ENCODE measurements around the gene TAF4B. TPM values are rescaled to one million over a fixed set of nuclear protein-coding genes. Genes with fewer than 3 reads are reported as not detected.

The TAF4B gene
- total RNA-seq, 1 donor from 2014 or later: 1.4 TPM

GRCh38 chr18:26207937-26208336, 18.3 kb upstream of the TAF4B start:
- no peak for DNase-seq
- H3K4me1 Mint-ChIP-seq (ENCODE audit: low read depth, unreplicated experiment): no peaks in the 10 kb centered on the region
- H3K36me3 Mint-ChIP-seq (ENCODE audit: unreplicated experiment): no peaks in the 10 kb centered on the region
- TF ChIP-seq CTCF (IDR thresholded peaks at IDR 0.05; ENCODE audit: partially characterized antibody, unreplicated experiment): no peak
- no peak overlapping the region for H3K27ac Mint-ChIP-seq (ENCODE audit: unreplicated experiment)
- H3K27me3 Mint-ChIP-seq (ENCODE audit: unreplicated experiment): peaks cover 2% of the 10 kb centered on the region
- no peak overlapping the region for H3K4me3 Mint-ChIP-seq (ENCODE audit: unreplicated experiment)
- no peaks in the 10 kb centered on the region for H3K9me3 Mint-ChIP-seq (ENCODE audit: unreplicated experiment)

- Mint-ChIP-seq H3K27me3 (ENCODE audit: unreplicated experiment) (peaks cover 2% of the 10 kb centered on the region), H3K4me3 (ENCODE audit: unreplicated experiment) (no peak overlapping the region), H3K36me3 (ENCODE audit: unreplicated experiment) (no peaks in the 10 kb centered on the region)
Observed at GRCh38 chr18:26208977-26209376, 17.3 kb upstream of the TAF4B start.

GRCh38 chr18:26210147-26210546, 16.1 kb upstream of the TAF4B start:
- H3K27ac Mint-ChIP-seq (ENCODE audit: unreplicated experiment): no peak overlapping the region
- TF ChIP-seq CTCF (IDR thresholded peaks at IDR 0.05; ENCODE audit: partially characterized antibody, unreplicated experiment): no peak
- H3K4me3 Mint-ChIP-seq (ENCODE audit: unreplicated experiment): no peak overlapping the region
- DNase-seq: no peak
- no peaks in the 10 kb centered on the region for H3K36me3 Mint-ChIP-seq (ENCODE audit: unreplicated experiment)
- peaks cover 2% of the 10 kb centered on the region for H3K27me3 Mint-ChIP-seq (ENCODE audit: unreplicated experiment)
- peaks cover 2% of the 10 kb centered on the region for H3K9me3 Mint-ChIP-seq (ENCODE audit: unreplicated experiment)
- H3K4me1 Mint-ChIP-seq (ENCODE audit: low read depth, unreplicated experiment): no peaks in the 10 kb centered on the region

More at GRCh38 chr18:26208977-26209376, 17.3 kb upstream of the TAF4B start:
- no peak for DNase-seq
- Mint-ChIP-seq H3K4me1 (ENCODE audit: low read depth, unreplicated experiment) (no peaks in the 10 kb centered on the region), H3K27ac (ENCODE audit: unreplicated experiment) (no peak overlapping the region), H3K9me3 (ENCODE audit: unreplicated experiment) (no peaks in the 10 kb centered on the region)
- TF ChIP-seq CTCF (IDR thresholded peaks at IDR 0.05; ENCODE audit: partially characterized antibody, unreplicated experiment): no peak

- H3K36me3 Mint-ChIP-seq (ENCODE audit: unreplicated experiment): no peaks in the 10 kb centered on the region
- no peak overlapping the region for H3K4me3 Mint-ChIP-seq (ENCODE audit: unreplicated experiment)
- H3K9me3 Mint-ChIP-seq (ENCODE audit: unreplicated experiment): peaks cover 2% of the 10 kb centered on the region
- H3K4me1 Mint-ChIP-seq (ENCODE audit: low read depth, unreplicated experiment): no peaks in the 10 kb centered on the region
- no peak overlapping the region for H3K27ac Mint-ChIP-seq (ENCODE audit: unreplicated experiment)
- no peak for TF ChIP-seq CTCF (IDR thresholded peaks at IDR 0.05; ENCODE audit: partially characterized antibody, unreplicated experiment)
- DNase-seq: no peak
- no peaks in the 10 kb centered on the region for H3K27me3 Mint-ChIP-seq (ENCODE audit: unreplicated experiment)
Observed at GRCh38 chr18:26215247-26215970, 10.8 kb upstream of the TAF4B start.

- peaks cover 5% of the 10 kb centered on the region for H3K4me1 Mint-ChIP-seq (ENCODE audit: low read depth, unreplicated experiment)
- no peak overlapping the region for H3K27ac Mint-ChIP-seq (ENCODE audit: unreplicated experiment)
- TF ChIP-seq CTCF (IDR thresholded peaks at IDR 0.05; ENCODE audit: partially characterized antibody, unreplicated experiment): no peak
- H3K4me3 Mint-ChIP-seq (ENCODE audit: unreplicated experiment): no peak overlapping the region
- peaks cover 5% of the 10 kb centered on the region for H3K27me3 Mint-ChIP-seq (ENCODE audit: unreplicated experiment)
- no peaks in the 10 kb centered on the region for H3K36me3 Mint-ChIP-seq (ENCODE audit: unreplicated experiment)
- H3K9me3 Mint-ChIP-seq (ENCODE audit: unreplicated experiment): no peaks in the 10 kb centered on the region
- no peak for DNase-seq
Observed at GRCh38 chr18:26225022-26225693, 1.1 kb upstream of the TAF4B start.

All from glutamatergic neuron (in vitro differentiated cells).